K562 (cell line): ENCODE measurements around the gene EFEMP2. TPM values are rescaled to one million over a fixed set of nuclear protein-coding genes. Genes with fewer than 3 reads are reported as not detected.

Source experiments
- ARHGAP35 ChIP-seq: fragments of 450-650 bp; IDR thresholded peaks from 2 replicates; pipeline ENCODE4 v1.6.1; 2018; ENCODE audit not compliant: partially characterized antibody
- BACH1 ChIP-seq: fragments of 200-800 bp; sonication (Bioruptor generic); IDR thresholded peaks from 2 replicates; pipeline ENCODE4 v1.6.1; 2016; ENCODE audit warnings: missing genetic modification characterization, missing compliant biosample characterization
- HOXB6 ChIP-seq: fragments of 250-450 bp; sonication (Bioruptor Pico); IDR thresholded peaks from 2 replicates; pipeline ENCODE4 v1.5.1; 2022; ENCODE audit warnings: mild to moderate bottlenecking, borderline replicate concordance
- HSF4 ChIP-seq: fragments of 250-450 bp; sonication (Bioruptor Pico); IDR thresholded peaks from 2 replicates; pipeline ENCODE4 v2.1.2; 2022; ENCODE audit warnings: mild to moderate bottlenecking, moderate library complexity, borderline replicate concordance
- IRF2 ChIP-seq: sonication (generic); formaldehyde crosslinking; IDR thresholded peaks from 2 replicates; pipeline ENCODE4 v1.8.1; 2022; ENCODE audit warnings: mild to moderate bottlenecking, missing genetic modification reagents
- MYC ChIP-seq, 2 experiments: fragments of 250-450 bp in 1 of 2; sonication (Bioruptor Pico) in 1 of 2; IDR thresholded peaks; 2 replicates each; pipeline versions ENCODE4 v1.5.1 to v1.6.1; 2012 to 2021; ENCODE audit warnings: low read depth in 2 of 2, borderline replicate concordance in 1 of 2, improper control_type of control experiment in 1 of 2, low read length in 1 of 2, mild to moderate bottlenecking in 1 of 2, moderate library complexity in 1 of 2
- RBM34 ChIP-seq: fragments of 200-400 bp; formaldehyde crosslinking; IDR thresholded peaks from 2 replicates; pipeline ENCODE4 v1.6.1; 2018; ENCODE audit warnings: low read length, borderline replicate concordance; ENCODE audit not compliant: insufficient read depth
- SAFB2 ChIP-seq: fragments of 200-400 bp; formaldehyde crosslinking; IDR thresholded peaks from 2 replicates; pipeline ENCODE4 v1.6.1; 2018; ENCODE audit warnings: borderline replicate concordance, low read length, low read depth, moderate library complexity; ENCODE audit not compliant: severe bottlenecking
- SMAD4 ChIP-seq: fragments of 250-450 bp; sonication (Bioruptor Pico); conservative IDR thresholded peaks from 2 replicates; pipeline ENCODE4 v1.8.0; 2021; ENCODE audit warnings: inconsistent platforms, mild to moderate bottlenecking, moderate library complexity
- ZNF212 ChIP-seq: fragments of 450-650 bp; formaldehyde crosslinking; IDR thresholded peaks from 2 replicates; pipeline ENCODE4 v1.4.0; 2020; ENCODE audit warnings: mild to moderate bottlenecking
- polyA plus RNA-seq, 8 experiments: library from polyadenylated mRNA; depleted of rRNA in 4 of 8; stranded (reverse) in 5 of 8; unstranded in 3 of 8; fragments of >200 nt; fragmentation: Nextera tagmentation in 2 of 8; fragmentation: Illumina TruSeq in 1 of 8; extraction: Ambion mirVana in 2 of 8; extraction: Trizol in 1 of 8; gene quantifications; 2 replicates each; pipeline versions ENCODE4 v1.2.1 to v1.2.3, GENCODE V29; 2011 to 2014; ENCODE audit warnings: inconsistent platforms in 1 of 8, missing spikeins in 1 of 8
- total RNA-seq, 7 experiments: library from RNA; depleted of rRNA in 6 of 7; stranded (reverse); fragments of >200 nt in 6 of 7; fragmentation: Illumina TruSeq in 2 of 7; extraction: Trizol in 2 of 7; gene quantifications; 2 replicates each; pipeline versions ENCODE4 v1.2.1 to v1.2.3, GENCODE V29; 2011 to 2021; ENCODE audit warnings: low replicate concordance in 1 of 7
- TF ChIP-seq, protein P1 (sequence below), 2 experiments: fragments of 450-650 bp in 1 of 2; sonication (generic) in 1 of 2; formaldehyde crosslinking in 1 of 2; IDR thresholded peaks in 1 of 2; conservative IDR thresholded peaks in 1 of 2; 2 replicates each; pipeline versions ENCODE4 v1.6.1 to v1.8.1; 2016 to 2023; ENCODE audit warnings: mild to moderate bottlenecking in 2 of 2, moderate library complexity in 2 of 2, inconsistent platforms in 1 of 2, missing genetic modification reagents in 1 of 2
- TF ChIP-seq, protein P2 (sequence below), 2 experiments: fragments of 200-800 bp in 1 of 2; sonication (Bioruptor generic) in 1 of 2; sonication (generic) in 1 of 2; formaldehyde crosslinking in 1 of 2; IDR thresholded peaks in 1 of 2; conservative IDR thresholded peaks in 1 of 2; 2 replicates each; pipeline versions ENCODE4 v1.5.0 to v1.6.1; 2016 to 2020; ENCODE audit warnings: missing compliant biosample characterization in 1 of 2, missing genetic modification characterization in 1 of 2, missing genetic modification reagents in 1 of 2
- TF ChIP-seq, protein P3 (sequence below): sonication (generic); formaldehyde crosslinking; IDR thresholded peaks from 2 replicates; pipeline ENCODE4 v1.8.1; 2022; ENCODE audit warnings: missing genetic modification reagents
- TF ChIP-seq, protein P4 (sequence below): fragments of 250-450 bp; sonication (Bioruptor Pico); IDR thresholded peaks from 2 replicates; pipeline ENCODE4 v1.5.0; 2022; ENCODE audit warnings: mild to moderate bottlenecking
- TF ChIP-seq, protein P5 (sequence below): fragments of 450-650 bp; formaldehyde crosslinking; IDR thresholded peaks from 2 replicates; pipeline ENCODE4 v1.4.0; 2020; ENCODE audit warnings: mild to moderate bottlenecking, moderate library complexity
- TF ChIP-seq, protein P6 (sequence below): fragments of 250-450 bp; sonication (Bioruptor Pico); IDR thresholded peaks from 2 replicates; pipeline ENCODE4 v1.8.0; 2022; ENCODE audit warnings: inconsistent platforms, mild to moderate bottlenecking, moderate library complexity, borderline replicate concordance

Gene EFEMP2
- total and polyA plus RNA-seq, 9 of the 15 experiments (the other 6 are each of a cell fraction or from before 2014, with no cell fraction given) = 0.07 to 2.9 (median 0.69) TPM; not detected in 1

DNA sequence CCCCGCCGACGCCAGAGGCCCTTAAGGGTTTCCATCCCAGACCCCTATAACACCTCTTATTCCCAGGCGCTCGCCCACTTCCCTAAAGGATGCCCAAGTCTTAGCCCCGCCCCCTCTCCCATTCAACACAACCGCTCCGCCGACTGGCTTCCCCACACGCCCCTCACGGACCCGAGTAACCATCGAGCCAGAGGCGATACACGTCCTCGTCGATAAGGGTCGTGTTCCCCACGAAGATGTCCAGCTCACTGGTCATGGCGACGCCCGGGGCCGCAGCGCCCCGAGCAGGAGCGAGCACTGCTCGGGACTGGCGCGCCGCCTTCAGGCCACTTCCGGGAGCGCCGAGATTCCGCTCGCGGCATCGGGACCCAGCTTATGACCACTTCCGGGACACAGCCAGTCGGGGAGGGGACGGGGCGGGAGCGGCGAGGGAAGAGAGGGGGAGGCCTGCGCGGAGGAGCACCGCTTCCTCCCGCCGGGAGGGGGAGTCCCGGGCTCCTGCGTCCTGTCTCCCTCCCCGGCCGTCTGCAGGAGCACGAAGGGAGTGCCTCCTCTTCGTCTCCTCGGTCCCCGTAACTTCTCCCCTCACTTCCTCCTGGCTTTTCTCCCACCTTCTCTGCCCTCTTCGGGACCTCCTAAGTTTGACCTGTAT, 15.7 kb upstream of the EFEMP2 start, which contains the start of gene FIBP (continued):
- TF ChIP-seq, protein P1, sequence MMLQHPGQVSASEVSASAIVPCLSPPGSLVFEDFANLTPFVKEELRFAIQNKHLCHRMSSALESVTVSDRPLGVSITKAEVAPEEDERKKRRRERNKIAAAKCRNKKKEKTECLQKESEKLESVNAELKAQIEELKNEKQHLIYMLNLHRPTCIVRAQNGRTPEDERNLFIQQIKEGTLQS (IDR thresholded peaks at IDR 0.05) = no peak
- TF ChIP-seq, protein P1 (CRISPR knock-in tag; conservative IDR thresholded peaks at IDR 0.05) = 0 out of 2 replicates have a peak, but pooled peaks have one; percentile 65
- TF ChIP-seq ARHGAP35 = no peak
- TF ChIP-seq MYC (IDR thresholded peaks at IDR 0.05; ENCODE audit: low read depth, low read length) = peak; percentile 78
- peak; percentile 5; the same call in 1 of the 2 replicates for TF ChIP-seq MYC (CRISPR knock-in tag; IDR thresholded peaks at IDR 0.05; ENCODE audit: borderline replicate concordance, low read depth)
- TF ChIP-seq, protein P2, sequence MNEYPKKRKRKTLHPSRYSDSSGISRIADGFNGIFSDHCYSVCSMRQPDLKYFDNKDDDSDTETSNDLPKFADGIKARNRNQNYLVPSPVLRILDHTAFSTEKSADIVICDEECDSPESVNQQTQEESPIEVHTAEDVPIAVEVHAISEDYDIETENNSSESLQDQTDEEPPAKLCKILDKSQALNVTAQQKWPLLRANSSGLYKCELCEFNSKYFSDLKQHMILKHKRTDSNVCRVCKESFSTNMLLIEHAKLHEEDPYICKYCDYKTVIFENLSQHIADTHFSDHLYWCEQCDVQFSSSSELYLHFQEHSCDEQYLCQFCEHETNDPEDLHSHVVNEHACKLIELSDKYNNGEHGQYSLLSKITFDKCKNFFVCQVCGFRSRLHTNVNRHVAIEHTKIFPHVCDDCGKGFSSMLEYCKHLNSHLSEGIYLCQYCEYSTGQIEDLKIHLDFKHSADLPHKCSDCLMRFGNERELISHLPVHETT (CRISPR knock-in tag; conservative IDR thresholded peaks at IDR 0.05 in 1 of 2, IDR thresholded peaks at IDR 0.05 in 1 of 2) = peak in 1 of 2 experiments; percentile 94; a peak in 2 of 4 replicates
- no peak for TF ChIP-seq BACH1 (tag)
- TF ChIP-seq, protein P3, sequence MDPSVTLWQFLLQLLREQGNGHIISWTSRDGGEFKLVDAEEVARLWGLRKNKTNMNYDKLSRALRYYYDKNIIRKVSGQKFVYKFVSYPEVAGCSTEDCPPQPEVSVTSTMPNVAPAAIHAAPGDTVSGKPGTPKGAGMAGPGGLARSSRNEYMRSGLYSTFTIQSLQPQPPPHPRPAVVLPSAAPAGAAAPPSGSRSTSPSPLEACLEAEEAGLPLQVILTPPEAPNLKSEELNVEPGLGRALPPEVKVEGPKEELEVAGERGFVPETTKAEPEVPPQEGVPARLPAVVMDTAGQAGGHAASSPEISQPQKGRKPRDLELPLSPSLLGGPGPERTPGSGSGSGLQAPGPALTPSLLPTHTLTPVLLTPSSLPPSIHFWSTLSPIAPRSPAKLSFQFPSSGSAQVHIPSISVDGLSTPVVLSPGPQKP (CRISPR knock-in tag) = no peak
- TF ChIP-seq ZNF212 = no peak
- TF ChIP-seq SAFB2 = no peak
- TF ChIP-seq SMAD4 (CRISPR knock-in tag) = peak; percentile 78
- TF ChIP-seq HSF4 (CRISPR knock-in tag) = no peak
- TF ChIP-seq, protein P4, sequence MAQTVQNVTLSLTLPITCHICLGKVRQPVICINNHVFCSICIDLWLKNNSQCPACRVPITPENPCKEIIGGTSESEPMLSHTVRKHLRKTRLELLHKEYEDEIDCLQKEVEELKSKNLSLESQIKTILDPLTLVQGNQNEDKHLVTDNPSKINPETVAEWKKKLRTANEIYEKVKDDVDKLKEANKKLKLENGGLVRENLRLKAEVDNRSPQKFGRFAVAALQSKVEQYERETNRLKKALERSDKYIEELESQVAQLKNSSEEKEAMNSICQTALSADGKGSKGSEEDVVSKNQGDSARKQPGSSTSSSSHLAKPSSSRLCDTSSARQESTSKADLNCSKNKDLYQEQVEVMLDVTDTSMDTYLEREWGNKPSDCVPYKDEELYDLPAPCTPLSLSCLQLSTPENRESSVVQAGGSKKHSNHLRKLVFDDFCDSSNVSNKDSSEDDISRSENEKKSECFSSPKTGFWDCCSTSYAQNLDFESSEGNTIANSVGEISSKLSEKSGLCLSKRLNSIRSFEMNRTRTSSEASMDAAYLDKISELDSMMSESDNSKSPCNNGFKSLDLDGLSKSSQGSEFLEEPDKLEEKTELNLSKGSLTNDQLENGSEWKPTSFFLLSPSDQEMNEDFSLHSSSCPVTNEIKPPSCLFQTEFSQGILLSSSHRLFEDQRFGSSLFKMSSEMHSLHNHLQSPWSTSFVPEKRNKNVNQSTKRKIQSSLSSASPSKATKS = no peak
- no peak for TF ChIP-seq HOXB6
- TF ChIP-seq, protein P5, sequence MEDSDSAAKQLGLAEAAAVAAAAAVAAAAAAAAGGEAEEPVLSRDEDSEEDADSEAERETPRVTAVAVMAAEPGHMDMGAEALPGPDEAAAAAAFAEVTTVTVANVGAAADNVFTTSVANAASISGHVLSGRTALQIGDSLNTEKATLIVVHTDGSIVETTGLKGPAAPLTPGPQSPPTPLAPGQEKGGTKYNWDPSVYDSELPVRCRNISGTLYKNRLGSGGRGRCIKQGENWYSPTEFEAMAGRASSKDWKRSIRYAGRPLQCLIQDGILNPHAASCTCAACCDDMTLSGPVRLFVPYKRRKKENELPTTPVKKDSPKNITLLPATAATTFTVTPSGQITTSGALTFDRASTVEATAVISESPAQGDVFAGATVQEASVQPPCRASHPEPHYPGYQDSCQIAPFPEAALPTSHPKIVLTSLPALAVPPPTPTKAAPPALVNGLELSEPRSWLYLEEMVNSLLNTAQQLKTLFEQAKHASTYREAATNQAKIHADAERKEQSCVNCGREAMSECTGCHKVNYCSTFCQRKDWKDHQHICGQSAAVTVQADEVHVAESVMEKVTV (CRISPR knock-in tag) = peak; percentile 51; the same call in 1 of the 2 replicates
- no peak for TF ChIP-seq IRF2 (CRISPR knock-in tag)
- TF ChIP-seq RBM34 = no peak
- TF ChIP-seq, protein P6, sequence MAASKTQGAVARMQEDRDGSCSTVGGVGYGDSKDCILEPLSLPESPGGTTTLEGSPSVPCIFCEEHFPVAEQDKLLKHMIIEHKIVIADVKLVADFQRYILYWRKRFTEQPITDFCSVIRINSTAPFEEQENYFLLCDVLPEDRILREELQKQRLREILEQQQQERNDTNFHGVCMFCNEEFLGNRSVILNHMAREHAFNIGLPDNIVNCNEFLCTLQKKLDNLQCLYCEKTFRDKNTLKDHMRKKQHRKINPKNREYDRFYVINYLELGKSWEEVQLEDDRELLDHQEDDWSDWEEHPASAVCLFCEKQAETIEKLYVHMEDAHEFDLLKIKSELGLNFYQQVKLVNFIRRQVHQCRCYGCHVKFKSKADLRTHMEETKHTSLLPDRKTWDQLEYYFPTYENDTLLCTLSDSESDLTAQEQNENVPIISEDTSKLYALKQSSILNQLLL (CRISPR knock-in tag) = no peak
